GOT3 (cell line): ENCODE data around the gene C2CD4D.
"Not testable (repeated sequence)": the region's sequence is repeated elsewhere in the genome, so short reads cannot be mapped to it uniquely, and the experiment has no call there.

Experiments used
- DNase-seq: peaks from one replicate; lab custom pipeline; 2025; ENCODE audit warnings: mixed read lengths; lab: John Stamatoyannopoulos, UW

The C2CD4D gene

GRCh38 chr1:151839457-151840403 is at the start of gene C2CD4D:
TSS of gene C2CD4D (minus strand) at chr1:151839820. CDS start at chr1:151838989, 831 bp downstream.
- DNase-seq: no peak

- DNase-seq: no peak
These were observed 49.5 kb upstream of the C2CD4D start for GRCh38 chr1:151888972-151889570.

DNA sequence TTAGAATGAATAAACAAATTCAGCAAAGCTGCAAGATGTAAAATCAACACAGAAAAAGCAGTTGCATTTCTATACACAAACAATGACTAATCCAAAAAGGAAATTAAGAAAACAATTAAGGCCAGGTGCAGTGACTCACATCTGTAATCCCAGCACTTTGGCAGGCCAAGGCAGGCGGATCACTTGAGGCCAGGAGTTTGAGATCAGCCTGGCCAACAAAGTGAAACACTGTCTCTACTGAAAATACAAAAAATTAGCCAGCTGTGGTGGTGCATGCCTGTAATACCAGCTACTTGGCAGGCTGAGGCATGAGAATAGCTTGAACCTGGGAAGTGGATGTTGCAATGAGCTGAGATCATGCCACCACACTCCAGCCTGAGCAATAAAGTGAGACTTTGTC is 47.4 kb upstream of the C2CD4D start:
- DNase-seq: no peak

DNA sequence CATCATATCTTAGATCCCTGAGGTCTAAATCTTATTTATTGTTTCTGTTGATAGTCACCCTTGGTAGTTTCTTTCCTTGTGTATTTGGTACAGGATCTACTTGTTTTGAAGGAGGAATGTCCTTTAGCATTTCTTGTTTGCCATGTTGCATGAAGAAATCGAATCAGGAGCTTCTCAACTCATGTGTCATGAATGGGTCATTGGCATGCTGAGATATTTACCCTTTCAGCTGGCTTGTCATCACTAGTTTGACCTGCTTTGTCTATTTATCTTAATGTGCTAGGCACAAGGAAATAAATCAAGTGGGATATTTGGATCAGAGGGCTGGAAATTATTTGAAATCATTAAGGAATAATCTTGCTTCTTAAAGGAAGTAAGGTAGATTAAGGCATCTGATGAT is 45.9 kb upstream of the C2CD4D start:
- DNase-seq: no peak

DNA sequence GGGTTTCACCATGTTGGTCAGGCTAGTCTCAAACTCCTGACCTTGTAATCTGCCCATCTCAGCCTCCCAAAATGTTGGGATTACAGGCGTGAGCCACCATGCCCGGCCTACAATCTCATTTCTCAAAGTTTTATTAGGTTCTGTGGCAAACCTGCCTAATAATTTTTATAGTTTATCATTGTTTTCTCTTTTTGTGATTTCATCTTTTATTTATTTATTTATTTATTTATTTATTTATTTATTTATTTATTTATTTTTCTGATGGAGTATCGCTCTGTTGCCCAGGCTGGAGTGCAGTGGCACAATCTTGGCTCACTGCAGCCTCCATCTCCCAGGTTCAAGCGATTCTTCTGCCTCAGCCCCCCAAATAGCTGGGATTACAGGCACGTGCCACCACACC is 45.3 kb upstream of the C2CD4D start:
- DNase-seq: not testable (repeated sequence)

DNA sequence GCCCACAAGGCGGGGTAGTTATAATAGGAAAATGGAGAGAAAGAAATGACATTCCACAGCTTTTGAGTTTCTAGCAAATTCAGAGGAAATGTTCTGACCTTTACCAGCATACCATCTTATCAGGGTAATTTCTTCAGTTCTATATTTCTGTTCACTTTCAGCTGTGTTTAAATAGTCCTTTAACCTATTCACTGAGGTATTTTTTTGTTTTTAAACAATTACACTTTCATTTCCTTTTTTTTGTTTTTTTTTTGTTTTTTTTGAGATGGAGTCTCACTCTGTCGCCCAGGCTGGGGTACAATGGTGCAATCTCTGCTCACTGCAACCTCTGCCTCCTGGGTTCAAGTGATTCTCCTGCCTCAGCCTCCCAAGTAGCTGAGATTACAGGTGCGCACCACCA is 44.8 kb upstream of the C2CD4D start:
- DNase-seq: not testable (repeated sequence)

DNA sequence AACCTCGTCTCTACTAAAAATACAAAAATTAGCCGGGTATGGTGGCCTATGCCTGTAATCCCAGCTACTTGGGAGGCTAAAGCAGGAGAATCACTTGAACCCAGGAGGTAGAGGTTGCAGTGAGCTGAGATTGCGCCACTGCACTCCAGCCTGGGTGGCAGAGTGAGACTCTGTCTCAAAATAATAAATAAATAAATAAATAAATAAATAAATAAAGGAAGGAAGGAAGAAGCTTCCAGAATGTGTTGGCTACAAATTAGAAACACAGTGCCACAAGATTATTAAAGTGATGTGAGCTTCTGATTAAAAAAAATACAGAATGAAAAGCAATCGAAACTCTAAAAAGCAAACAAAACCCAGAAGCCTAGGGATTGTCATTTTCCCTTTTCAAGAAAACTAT is 44.3 kb upstream of the C2CD4D start:
- DNase-seq: not testable (repeated sequence)

- DNase-seq: not testable (repeated sequence)
These were observed 43.3 kb upstream of the C2CD4D start for GRCh38 chr1:151882918-151883317.

DNA sequence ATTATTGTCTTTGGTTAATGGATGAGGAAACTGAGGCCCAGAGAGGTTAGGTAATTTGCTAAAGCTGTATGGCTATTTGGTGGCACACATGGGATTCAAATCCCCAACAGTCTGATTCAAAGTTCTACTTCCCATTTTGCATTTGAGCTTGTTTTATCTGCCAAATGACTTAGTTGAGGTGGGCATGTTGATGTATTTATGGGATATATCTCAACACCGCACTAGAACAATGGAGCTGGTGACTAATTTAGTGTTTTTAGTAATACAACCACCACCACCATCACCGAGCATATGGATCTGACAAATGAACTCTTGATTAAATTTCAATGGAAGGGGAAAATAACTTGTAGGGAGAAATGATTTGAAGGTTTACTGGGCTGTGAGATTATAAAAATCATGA is 42.8 kb upstream of the C2CD4D start:
- no peak for DNase-seq

DNA sequence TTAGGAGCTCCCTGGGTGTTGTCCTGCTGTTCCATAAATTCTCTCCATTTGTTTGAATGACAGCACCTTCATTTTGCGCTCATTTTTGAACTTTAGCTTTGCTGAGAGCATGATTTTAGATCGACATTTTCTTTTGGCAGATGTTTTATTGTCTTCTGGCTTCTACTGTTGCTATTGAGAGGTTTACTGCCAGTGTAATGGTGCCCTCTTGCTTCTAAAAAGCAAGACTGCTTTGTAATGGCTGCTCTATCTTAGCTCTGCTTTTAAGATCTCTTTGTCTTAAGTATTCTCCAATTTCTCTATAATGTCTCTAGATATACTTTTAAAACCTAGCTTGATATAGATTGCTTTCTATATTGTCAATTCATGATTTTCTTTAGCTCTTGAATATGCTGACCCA is 41.9 kb upstream of the C2CD4D start:
- no peak for DNase-seq

GRCh38 chr1:151875419-151876097 is 35.9 kb upstream of the C2CD4D start:
- DNase-seq: no peak

DNA sequence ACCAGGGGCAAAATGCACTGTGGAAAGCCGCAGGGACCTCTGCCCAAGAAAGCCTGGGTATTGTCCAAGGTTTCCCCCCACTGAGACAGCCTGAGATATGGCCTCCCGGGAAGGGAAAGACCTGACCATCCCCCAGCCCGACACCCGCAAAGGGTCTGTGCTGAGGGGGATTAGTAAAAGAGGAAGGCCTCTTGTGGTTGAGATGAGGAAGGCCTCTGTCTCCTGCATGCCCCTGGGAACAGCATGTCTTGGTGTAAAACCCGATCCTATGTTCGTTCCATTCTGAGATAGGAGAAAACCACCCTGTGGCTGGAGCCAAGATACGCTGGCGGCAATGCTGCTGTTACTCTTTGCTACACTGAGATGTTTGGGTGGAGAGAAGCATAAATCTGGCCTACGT is 33.2 kb upstream of the C2CD4D start:
- not testable (repeated sequence) for DNase-seq

- no peak for DNase-seq
These were observed 31.8 kb upstream of the C2CD4D start for GRCh38 chr1:151871284-151872030.

DNA sequence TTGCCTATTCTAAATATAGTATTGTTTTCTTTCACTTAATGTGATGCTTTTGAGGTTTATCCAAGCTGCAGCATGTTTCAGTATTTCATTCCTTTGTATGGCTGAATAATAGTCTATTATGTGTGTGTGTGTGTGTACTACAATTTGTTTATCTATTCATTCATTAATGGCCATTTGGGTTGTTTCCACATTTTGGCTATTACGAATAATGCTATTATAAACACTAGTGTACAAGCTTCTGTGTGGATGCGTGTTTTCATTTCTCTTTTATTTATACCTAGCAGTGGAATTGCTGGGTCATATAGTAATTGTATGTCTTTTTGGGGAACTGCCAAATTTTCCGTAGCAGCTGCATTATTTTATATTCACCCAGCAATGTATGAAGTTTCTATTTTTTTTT is 28.9 kb upstream of the C2CD4D start:
- DNase-seq: no peak

- no peak for DNase-seq
These were observed 28.3 kb upstream of the C2CD4D start for GRCh38 chr1:151867765-151868411.

DNA sequence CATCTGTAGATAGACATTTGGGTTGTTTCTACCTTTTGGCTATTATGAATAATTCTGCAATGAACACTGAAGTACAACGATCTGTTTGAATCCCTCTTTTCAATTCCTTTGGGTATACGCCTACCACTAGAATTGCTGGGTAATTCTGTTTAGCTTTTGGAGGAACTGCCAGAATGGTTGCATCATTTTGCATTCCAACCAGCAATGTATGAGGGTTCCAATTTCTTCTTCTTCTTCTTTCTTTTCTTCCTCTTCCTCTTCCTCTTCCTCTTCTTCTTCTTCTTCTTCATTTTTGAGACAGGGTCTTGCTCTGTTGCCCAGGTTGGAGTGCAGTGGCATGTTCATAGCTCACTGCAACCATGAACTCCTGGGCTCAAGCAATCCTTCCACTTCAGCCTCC is 27.7 kb upstream of the C2CD4D start:
- no peak for DNase-seq

DNA sequence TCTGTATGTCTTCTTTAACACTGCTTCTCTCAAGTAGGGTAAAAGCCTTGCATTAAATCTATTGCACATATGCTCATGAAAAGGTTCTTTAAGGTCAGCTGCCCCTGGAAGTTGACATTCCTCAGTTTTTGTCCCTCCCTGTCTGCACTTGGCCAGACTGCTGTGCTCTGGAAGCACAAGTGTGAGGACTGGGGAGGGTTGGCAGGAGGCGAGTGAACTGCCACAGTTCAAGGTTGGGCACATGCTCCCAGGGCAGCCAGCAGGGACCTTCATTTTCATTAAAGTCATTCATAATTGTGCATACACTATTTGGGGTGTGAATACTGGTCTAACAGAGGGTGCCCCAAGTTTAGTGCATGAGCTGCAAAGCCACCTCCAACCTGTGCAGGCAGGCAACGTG is 24.8 kb upstream of the C2CD4D start:
- DNase-seq: no peak

DNA sequence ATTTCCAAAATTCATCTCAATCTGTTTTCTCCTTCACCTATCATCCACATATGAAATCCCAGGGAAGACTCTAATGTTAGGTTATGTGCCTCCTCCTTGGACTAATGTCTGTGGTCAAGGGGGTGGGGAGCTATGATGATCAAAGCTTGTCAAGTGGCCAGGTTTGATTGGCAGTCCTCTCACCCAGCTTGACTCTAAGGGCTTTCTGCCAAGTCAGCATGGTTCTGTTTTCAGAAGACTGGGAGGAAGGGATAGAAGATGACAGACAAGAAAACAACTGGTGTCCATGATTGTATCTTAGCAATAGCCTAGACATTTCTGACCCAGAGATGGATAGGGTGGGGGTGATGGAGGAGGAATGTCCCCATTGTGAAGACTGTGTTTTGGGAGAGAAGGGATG is 23.0 kb upstream of the C2CD4D start:
- DNase-seq: no peak

DNA sequence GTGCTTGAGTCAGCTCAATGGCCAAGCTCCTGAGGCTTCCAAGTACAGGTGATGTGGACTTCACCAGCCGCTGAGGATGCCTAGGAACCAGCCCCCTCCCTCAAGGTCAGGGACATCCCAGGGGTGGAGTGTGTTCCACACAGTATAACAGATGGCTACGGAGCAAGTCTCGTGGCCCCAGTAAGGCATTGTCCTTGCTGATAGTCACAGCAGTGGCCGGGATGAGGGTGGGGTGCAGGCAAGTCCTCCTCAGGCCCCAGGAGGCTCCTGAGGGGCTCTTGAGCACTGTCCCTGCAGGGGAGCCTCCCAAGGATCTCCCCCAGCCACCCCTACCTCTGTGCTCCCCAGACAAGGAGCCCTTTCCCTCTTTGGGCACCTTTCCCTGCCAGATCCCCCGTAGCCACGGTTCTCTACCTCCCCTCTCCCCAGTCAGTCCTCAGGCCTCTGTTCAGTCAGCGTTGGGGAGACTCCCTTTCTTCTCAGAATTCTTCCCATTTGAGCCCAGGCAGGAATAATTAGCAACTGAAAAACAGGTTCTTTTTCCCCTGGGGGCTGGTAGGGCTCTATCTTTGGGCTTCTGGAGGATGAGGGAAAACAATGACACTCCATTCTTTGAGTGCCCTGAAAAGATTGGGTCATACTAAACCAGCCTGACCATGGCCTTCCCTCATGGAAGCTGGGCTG is 21.0 kb upstream of the C2CD4D start:
- no peak for DNase-seq

GRCh38 chr1:151859891-151860293 is 20.3 kb upstream of the C2CD4D start:
- no peak for DNase-seq
